ENCODE results near the gene UBLCP1. TPM values are rescaled to one million over a fixed set of nuclear protein-coding genes. Genes with fewer than 3 reads are reported as not detected.

The UBLCP1 gene
- total and polyA plus RNA-seq, 2 of the 8 experiments (the other 6 are each of a cell fraction or from before 2014, with no cell fraction given), result 13.0 to 40.9 TPM

GRCh38 chr5:159252195-159252594, 10.9 kb upstream of the UBLCP1 start:
- H2BK20ac ChIP-seq (ENCODE audit: low read length), result no peak overlapping the region
- H2BK12ac ChIP-seq (ENCODE audit: low read depth, low read length), result no peak overlapping the region
- H3K9ac ChIP-seq (replicated peaks in 1 of 4; ENCODE audit: extremely low read depth in 1 of 4, low read depth in 3 of 4, low read length in 3 of 4), result no peak overlapping the region
- H2BK15ac ChIP-seq (ENCODE audit: low read length), result no peak overlapping the region
- no peak overlapping the region for H3K4ac ChIP-seq (replicated peaks; ENCODE audit: insufficient read length, low read depth, low read length)
- no peak overlapping the region for H2AFZ ChIP-seq (ENCODE audit: low read length)
- no peaks in the 10 kb centered on the region for H3K23me2 ChIP-seq (ENCODE audit: low read depth, low read length)
- no peaks in the 10 kb centered on the region for H3K4me1 ChIP-seq (replicated peaks in 1 of 4; ENCODE audit: control insufficient read depth in 3 of 4, insufficient read depth in 4 of 4, low read length in 3 of 4)
- no peak overlapping the region for H3K14ac ChIP-seq (ENCODE audit: insufficient read length)
- no peak overlapping the region for H3K23ac ChIP-seq (ENCODE audit: insufficient read length)
- FAIRE-seq, result no peak
- 0% methylated on average over 1 of the region's 1 CpG; no CpG with 5 or more reads in 1 of the 2 experiments for whole genome bisulfite sequencing, 2 experiments (ENCODE audit: extremely low coverage in 1 of 2, insufficient coverage in 1 of 2, insufficient read length in 1 of 2, insufficient replicate concordance in 2 of 2, low coverage in 1 of 2, low lambda C conversion rate in 2 of 2, missing lambda C conversion rate in 1 of 2)
- no peak overlapping the region for H2AK5ac ChIP-seq (ENCODE audit: low read depth, low read length)
- no peak overlapping the region for H3K4me3 ChIP-seq (ENCODE audit: extremely low read depth in 1 of 4, insufficient read depth in 2 of 4, low read depth in 3 of 4, low read length in 4 of 4)
- TF ChIP-seq, protein P1, sequence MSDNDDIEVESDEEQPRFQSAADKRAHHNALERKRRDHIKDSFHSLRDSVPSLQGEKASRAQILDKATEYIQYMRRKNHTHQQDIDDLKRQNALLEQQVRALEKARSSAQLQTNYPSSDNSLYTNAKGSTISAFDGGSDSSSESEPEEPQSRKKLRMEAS (IDR thresholded peaks at IDR 0.05), result no peak
- no peak overlapping the region for H2BK5ac ChIP-seq (ENCODE audit: low read depth, low read length)
- no peaks in the 10 kb centered on the region for H4K20me1 ChIP-seq (replicated peaks in 1 of 2; ENCODE audit: control insufficient read depth in 1 of 2, insufficient read depth in 2 of 2, low read length in 2 of 2)
- H3K4me2 ChIP-seq (ENCODE audit: insufficient read depth in 1 of 2, low read depth in 2 of 2, low read length in 2 of 2), result no peak overlapping the region
- no peaks in the 10 kb centered on the region for H3K36me3 ChIP-seq (ENCODE audit: control insufficient read depth in 2 of 4, insufficient read depth in 4 of 4, low read length in 3 of 4)
- no peak overlapping the region for H3K27ac ChIP-seq (ENCODE audit: low read depth, low read length)
- ChIA-PET POLR2A (ENCODE audit: partially characterized antibody) (interaction anchor here (0.5 kb wide), 1 partner anchor 603 kb away, joined by 3 read pairs; no protein-coding TSS in a partner anchor), CTCF (ENCODE audit: partially characterized antibody) (no interaction called here)
- no peak overlapping the region for H4K5ac ChIP-seq (ENCODE audit: insufficient read length, low read depth, low read length)
- no peaks in the 10 kb centered on the region for H3K79me2 ChIP-seq (ENCODE audit: control insufficient read depth in 1 of 2, insufficient read depth in 2 of 2, low read length in 2 of 2)
- H3K56ac ChIP-seq (replicated peaks; ENCODE audit: insufficient read length, low read depth, low read length), result no peak overlapping the region
- no peaks in the 10 kb centered on the region for H3K9me3 ChIP-seq (ENCODE audit: insufficient read depth in 2 of 2, low read depth in 1 of 2, low read length in 1 of 2)
- no peak overlapping the region for H4K91ac ChIP-seq (replicated peaks; ENCODE audit: insufficient read length, low read length)
- no peak for DNase-seq (ENCODE audit: low read depth in 1 of 2, low spot score in 2 of 2)
- H3K79me1 ChIP-seq (ENCODE audit: low read depth, low read length), result no peaks in the 10 kb centered on the region
- peaks cover 0 to 8% (median 0%) of the 10 kb centered on the region in 4 experiments; a peak in 1 of 7 replicates for H3K27me3 ChIP-seq (replicated peaks in 1 of 4; ENCODE audit: control insufficient read depth in 3 of 4, extremely low read depth in 1 of 4, insufficient read depth in 3 of 4, low read length in 3 of 4)
- no peak overlapping the region for H4K8ac ChIP-seq (ENCODE audit: extremely low read depth, insufficient read depth, low read length)
- H2BK120ac ChIP-seq (replicated peaks; ENCODE audit: low read depth, low read length), result no peak overlapping the region
- no peak overlapping the region for H3K18ac ChIP-seq (ENCODE audit: extremely low read depth, low read length)

All from H1 (cell line).